ENCODE measurements around the gene SPRR2E. TPM values are rescaled to one million over a fixed set of nuclear protein-coding genes. Genes with fewer than 3 reads are reported as not detected.
"Not testable (repeated sequence)": the region's sequence is repeated elsewhere in the genome, so short reads cannot be mapped to it uniquely, and the experiment has no call there.

The SPRR2E gene
- not detected for total RNA-seq

DNA sequence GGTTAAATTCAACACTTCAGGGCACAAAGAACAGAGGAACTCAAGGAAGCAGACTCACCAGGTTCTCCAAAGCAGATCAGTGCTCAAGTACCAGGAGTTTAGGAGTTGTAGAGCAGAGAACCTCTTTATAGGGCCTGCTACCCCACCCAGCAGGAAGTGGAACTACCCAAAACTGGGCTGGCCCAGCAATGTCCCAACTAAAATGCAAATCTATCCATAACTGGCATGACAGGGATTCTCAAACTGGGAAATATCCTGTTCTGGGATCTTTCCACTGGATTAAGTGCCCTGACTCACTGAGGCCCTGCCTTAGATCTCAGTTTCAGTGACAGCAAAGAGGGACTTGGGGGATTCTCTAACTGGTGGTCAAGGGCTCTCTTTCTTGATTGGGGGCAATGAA, at the start of gene SPRR2E:
Gene SPRR2E, minus strand, starts transcription at position 101 of the 400 bp plus-strand sequence. CDS start 775 bp downstream, outside the sequence.
- H3K27ac Mint-ChIP-seq, result no peak within 1 kb of the TSS
- TF ChIP-seq, protein P1, sequence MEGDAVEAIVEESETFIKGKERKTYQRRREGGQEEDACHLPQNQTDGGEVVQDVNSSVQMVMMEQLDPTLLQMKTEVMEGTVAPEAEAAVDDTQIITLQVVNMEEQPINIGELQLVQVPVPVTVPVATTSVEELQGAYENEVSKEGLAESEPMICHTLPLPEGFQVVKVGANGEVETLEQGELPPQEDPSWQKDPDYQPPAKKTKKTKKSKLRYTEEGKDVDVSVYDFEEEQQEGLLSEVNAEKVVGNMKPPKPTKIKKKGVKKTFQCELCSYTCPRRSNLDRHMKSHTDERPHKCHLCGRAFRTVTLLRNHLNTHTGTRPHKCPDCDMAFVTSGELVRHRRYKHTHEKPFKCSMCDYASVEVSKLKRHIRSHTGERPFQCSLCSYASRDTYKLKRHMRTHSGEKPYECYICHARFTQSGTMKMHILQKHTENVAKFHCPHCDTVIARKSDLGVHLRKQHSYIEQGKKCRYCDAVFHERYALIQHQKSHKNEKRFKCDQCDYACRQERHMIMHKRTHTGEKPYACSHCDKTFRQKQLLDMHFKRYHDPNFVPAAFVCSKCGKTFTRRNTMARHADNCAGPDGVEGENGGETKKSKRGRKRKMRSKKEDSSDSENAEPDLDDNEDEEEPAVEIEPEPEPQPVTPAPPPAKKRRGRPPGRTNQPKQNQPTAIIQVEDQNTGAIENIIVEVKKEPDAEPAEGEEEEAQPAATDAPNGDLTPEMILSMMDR (IDR thresholded peaks at IDR 0.05), result no peak
- no peak for DNase-seq
- ATAC-seq, result no peak
- POLR2A ChIA-PET, result no interaction called here
- H3K27me3 Mint-ChIP-seq, result peaks cover 11% of the 10 kb centered on the region
- H3K36me3 Mint-ChIP-seq (ENCODE audit: low read depth), result no peaks in the 10 kb centered on the region
- CTCF ChIA-PET, result no interaction called here
- no peaks in the 10 kb centered on the region for H3K4me1 Mint-ChIP-seq (ENCODE audit: low read depth)
- no peak within 1 kb of the TSS for H3K4me3 Mint-ChIP-seq
- H3K9me3 Mint-ChIP-seq, result no peaks in the 10 kb centered on the region
- intact Hi-C loops (cut with micrococcal nuclease), result no loop called here

DNA sequence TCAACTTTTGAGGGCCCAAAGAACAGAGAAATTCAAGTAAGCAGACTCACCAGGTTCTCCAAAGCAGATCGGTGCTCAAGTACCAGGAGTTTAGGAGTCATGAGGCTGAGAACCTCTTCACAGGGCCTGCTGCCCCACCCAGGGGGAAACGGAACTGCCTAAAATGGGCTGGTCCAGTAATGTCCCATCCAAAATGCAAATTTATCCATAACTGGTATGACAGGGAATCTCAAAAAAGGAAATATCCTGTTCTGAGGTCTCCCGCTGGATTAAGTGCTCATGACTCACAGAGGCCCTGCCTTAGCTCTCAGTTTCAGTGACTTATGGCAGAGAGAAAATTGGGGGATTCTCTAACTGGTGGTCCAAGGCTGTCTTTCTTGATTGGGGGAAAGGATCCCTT, 47.1 kb upstream of the SPRR2E start:
- CTCF ChIA-PET, result no interaction called here
- TF ChIP-seq, protein P1 (IDR thresholded peaks at IDR 0.05), result no peak
- intact Hi-C loops (cut with micrococcal nuclease), result no loop called here
- ATAC-seq, result no peak
- Mint-ChIP-seq H3K9me3 (no peaks in the 10 kb centered on the region), H3K4me3 (no peak overlapping the region), H3K27me3 (peaks cover 24% of the 10 kb centered on the region), H3K27ac (no peak overlapping the region), H3K36me3 (ENCODE audit: low read depth) (no peaks in the 10 kb centered on the region), H3K4me1 (ENCODE audit: low read depth) (no peaks in the 10 kb centered on the region)
- no peak for DNase-seq
- POLR2A ChIA-PET, result no interaction called here

DNA sequence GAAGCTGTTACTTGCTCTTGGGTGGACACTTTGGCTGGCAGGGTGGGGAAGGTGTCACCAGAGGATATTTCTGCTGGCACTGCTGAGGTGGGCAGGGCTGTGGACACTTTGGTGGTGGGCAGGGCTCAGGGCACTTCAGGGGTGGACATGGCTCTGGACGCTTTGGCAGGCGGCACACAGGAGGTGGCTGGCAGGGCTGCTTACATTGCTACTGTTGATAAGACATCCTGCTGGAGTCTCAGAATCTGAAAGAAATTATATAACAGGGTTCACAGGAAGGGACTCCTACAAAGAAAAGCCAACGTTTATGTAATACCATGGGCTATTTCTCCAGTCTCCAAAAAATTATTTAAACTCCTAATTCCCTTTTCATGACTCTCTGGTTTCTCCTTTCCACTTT, 46.2 kb upstream of the SPRR2E start:
- Mint-ChIP-seq H3K4me1 (ENCODE audit: low read depth) (no peaks in the 10 kb centered on the region), H3K9me3 (no peaks in the 10 kb centered on the region), H3K4me3 (no peak overlapping the region), H3K27ac (no peak overlapping the region), H3K36me3 (ENCODE audit: low read depth) (no peaks in the 10 kb centered on the region), H3K27me3 (peaks cover 25% of the 10 kb centered on the region)
- TF ChIP-seq, protein P1 (IDR thresholded peaks at IDR 0.05), result no peak
- ChIA-PET POLR2A (no interaction called here), CTCF (no interaction called here)
- intact Hi-C loops (cut with micrococcal nuclease), result no loop called here
- ATAC-seq, result no peak
- no peak for DNase-seq

DNA sequence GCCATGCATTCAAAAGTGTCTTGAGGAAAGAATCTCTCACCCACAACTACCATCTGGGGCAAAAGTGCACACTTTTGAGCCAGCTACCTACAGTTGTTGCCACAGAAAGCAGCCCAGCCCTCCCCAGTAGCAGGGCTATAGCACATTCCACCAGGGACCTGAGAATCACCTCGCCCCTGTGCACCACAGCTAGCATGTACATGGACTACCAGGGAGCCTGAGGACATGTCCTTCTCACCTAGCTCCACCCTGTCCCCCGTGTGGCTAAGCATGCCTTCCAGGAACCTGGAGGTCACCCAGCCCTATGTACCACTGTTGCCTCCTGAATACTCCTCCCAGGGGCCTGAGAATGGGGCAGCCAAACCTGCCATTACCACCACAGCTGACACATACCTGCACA, 39.4 kb upstream of the SPRR2E start:
- TF ChIP-seq, protein P1 (IDR thresholded peaks at IDR 0.05), result no peak
- H3K36me3 Mint-ChIP-seq (ENCODE audit: low read depth), result no peaks in the 10 kb centered on the region
- CTCF ChIA-PET, result no interaction called here
- POLR2A ChIA-PET, result no interaction called here
- H3K27me3 Mint-ChIP-seq, result peaks cover 40% of the 10 kb centered on the region
- intact Hi-C loops (cut with micrococcal nuclease), result no loop called here
- H3K4me1 Mint-ChIP-seq (ENCODE audit: low read depth), result no peaks in the 10 kb centered on the region
- H3K27ac Mint-ChIP-seq, result no peak overlapping the region
- ATAC-seq, result no peak
- H3K9me3 Mint-ChIP-seq, result no peaks in the 10 kb centered on the region
- no peak for DNase-seq
- H3K4me3 Mint-ChIP-seq, result no peak overlapping the region

DNA sequence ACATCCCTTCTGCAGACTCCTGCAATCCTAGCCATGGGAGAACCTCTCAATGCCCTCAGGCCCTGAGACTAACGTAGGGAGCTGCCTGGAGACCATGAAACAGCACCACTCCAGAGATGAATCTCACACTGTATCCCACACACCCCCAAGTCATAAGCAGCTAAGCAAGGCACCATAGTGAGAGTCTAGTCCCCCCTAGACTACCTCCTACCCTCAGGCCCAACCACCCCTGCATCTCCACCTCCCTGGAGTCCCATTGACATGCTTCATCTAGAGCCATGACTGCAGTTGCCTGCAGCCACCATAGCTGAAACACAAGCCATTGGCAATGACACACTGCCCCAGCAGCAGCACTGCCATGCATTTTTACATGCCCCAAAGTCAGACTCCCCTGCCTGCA, 38.9 kb upstream of the SPRR2E start:
- peaks cover 40% of the 10 kb centered on the region for H3K27me3 Mint-ChIP-seq
- ChIA-PET CTCF (no interaction called here), POLR2A (no interaction called here)
- H3K4me1 Mint-ChIP-seq (ENCODE audit: low read depth), result no peaks in the 10 kb centered on the region
- no peak for DNase-seq
- H3K4me3 Mint-ChIP-seq, result no peak overlapping the region
- no peak overlapping the region for H3K27ac Mint-ChIP-seq
- TF ChIP-seq, protein P1 (IDR thresholded peaks at IDR 0.05), result no peak
- no peak for ATAC-seq
- no peaks in the 10 kb centered on the region for H3K9me3 Mint-ChIP-seq
- no peaks in the 10 kb centered on the region for H3K36me3 Mint-ChIP-seq (ENCODE audit: low read depth)
- intact Hi-C loops (cut with micrococcal nuclease), result no loop called here

DNA sequence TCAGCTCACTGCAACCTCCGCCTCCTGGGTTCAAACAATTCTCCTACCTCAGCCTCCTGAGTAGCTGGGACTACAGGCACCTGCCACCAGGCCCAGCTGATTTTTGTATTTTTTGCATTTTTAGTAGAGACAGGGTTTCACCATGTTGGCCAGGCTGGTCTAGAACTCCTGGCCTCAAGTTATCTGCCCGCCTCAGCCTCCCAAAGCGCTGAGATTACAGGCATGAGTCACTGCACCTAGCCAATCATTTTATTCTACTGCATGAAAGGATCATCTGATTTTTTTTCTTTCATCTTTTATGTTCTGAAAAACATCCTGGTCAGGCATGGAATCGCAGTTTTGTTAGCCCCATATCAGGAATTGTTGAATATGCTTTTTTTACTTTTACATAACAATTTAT, 34.4 kb upstream of the SPRR2E start:
- H3K9me3 Mint-ChIP-seq; intact Hi-C loops (cut with micrococcal nuclease); POLR2A ChIA-PET; H3K4me3 Mint-ChIP-seq; CTCF ChIA-PET; DNase-seq; H3K27ac Mint-ChIP-seq; ATAC-seq; H3K4me1 Mint-ChIP-seq (ENCODE audit: low read depth); H3K36me3 Mint-ChIP-seq (ENCODE audit: low read depth): not testable (repeated sequence)
- H3K27me3 Mint-ChIP-seq, result peaks cover 20% of the 10 kb centered on the region
